Measurements from ENCODE around the gene SLC35G6. TPM values are rescaled to one million over a fixed set of nuclear protein-coding genes. Genes with fewer than 3 reads are reported as not detected.

SLC35G6 gene
- total RNA-seq, 1 donor from 2014 or later = not detected

DNA sequence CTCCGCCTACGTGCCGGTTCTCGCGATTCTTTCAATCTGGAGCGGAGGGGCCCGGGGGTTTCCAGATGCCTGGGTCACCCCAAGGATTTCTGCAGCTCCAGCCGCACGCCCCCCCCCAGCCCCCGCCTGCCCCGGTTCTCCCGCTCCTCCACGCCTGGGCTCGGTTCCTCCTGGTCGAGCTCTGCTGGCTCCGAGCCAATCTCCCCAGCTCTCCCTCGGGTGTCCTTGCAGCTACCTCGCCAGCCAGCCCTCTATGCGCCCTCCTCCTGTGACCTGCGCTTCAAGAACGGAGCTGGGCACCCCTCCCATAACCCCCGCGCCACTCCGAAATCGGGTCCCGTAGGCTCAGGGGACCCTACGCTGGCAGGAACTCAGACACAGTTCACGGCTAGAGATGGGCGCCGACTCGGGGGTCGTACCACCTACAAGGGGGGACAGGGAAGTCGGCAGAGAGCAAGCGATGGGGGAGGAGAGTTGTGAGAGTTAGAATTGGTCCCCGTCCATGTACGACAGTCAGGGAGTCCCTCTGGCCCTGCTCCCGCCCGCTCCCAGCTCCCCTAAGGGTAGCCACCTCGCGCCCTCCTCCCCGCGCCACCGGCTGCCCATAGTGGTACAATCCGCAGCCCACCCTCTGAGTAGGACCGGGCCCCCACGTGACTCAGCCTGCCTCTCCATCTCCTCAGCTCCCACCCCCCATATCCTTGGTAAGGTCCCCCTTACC is 41.0 kb upstream of the SLC35G6 start:
- peak overlapping the region; percentile 71 for H3K27ac ChIP-seq (ENCODE audit: low read depth, low read length)
- H3K27me3 ChIP-seq (ENCODE audit: control insufficient read depth in 3 of 3, insufficient read depth in 3 of 3, low read length in 3 of 3) = peaks cover 0 to 5% (median 0%) of the 10 kb centered on the region in 3 donors
- no peaks in the 10 kb centered on the region for H3K36me3 ChIP-seq (ENCODE audit: control insufficient read depth in 3 of 3, insufficient read depth in 3 of 3, low read length in 3 of 3)
- peak overlapping the region; percentile 69 to 88 (median 74) for H3K9ac ChIP-seq (ENCODE audit: low read depth in 1 of 3, low read length in 3 of 3)
- peaks cover 48 to 68% (median 58%) of the 10 kb centered on the region in 3 donors for H3K4me1 ChIP-seq (ENCODE audit: control insufficient read depth in 3 of 3, insufficient read depth in 3 of 3, low read length in 3 of 3)
- peak overlapping the region; percentile 62 to 81 (median 63) for H3K4me3 ChIP-seq (ENCODE audit: low read length in 3 of 3)
- no peaks in the 10 kb centered on the region for H3K9me3 ChIP-seq (ENCODE audit: control insufficient read depth in 3 of 3, low read length in 3 of 3)

DNA sequence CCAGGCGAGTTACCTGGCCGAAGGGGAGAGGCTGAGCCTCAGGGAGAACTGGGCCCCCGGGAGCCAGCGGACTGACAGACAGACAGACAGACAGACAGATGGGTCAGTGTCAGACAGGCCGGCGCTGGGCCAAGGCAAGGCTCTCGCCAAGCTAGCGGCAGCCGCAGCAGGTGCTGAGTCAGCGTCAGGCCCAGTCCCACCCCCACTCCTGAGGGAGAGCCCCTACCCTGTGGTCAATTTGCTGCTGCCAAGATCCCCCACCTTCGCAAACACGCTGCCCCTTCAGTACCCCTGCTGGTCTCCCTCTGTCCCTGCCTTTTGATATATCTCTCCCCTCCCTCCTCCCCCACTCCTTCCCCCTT is 40.4 kb upstream of the SLC35G6 start:
- no peaks in the 10 kb centered on the region for H3K36me3 ChIP-seq (ENCODE audit: control insufficient read depth in 3 of 3, insufficient read depth in 3 of 3, low read length in 3 of 3)
- no peaks in the 10 kb centered on the region for H3K9me3 ChIP-seq (ENCODE audit: control insufficient read depth in 3 of 3, low read length in 3 of 3)
- H3K27ac ChIP-seq (ENCODE audit: low read depth, low read length) = peak overlapping the region; percentile 71
- H3K9ac ChIP-seq (ENCODE audit: low read depth in 1 of 3, low read length in 3 of 3) = peak overlapping the region; percentile 61 to 88 (median 69)
- peak overlapping the region; percentile 59 to 81 (median 63) for H3K4me3 ChIP-seq (ENCODE audit: low read length in 3 of 3)
- H3K4me1 ChIP-seq (ENCODE audit: control insufficient read depth in 3 of 3, insufficient read depth in 3 of 3, low read length in 3 of 3) = peaks cover 45 to 68% (median 57%) of the 10 kb centered on the region in 3 donors
- H3K27me3 ChIP-seq (ENCODE audit: control insufficient read depth in 3 of 3, insufficient read depth in 3 of 3, low read length in 3 of 3) = peaks cover 0 to 5% (median 0%) of the 10 kb centered on the region in 3 donors

DNA sequence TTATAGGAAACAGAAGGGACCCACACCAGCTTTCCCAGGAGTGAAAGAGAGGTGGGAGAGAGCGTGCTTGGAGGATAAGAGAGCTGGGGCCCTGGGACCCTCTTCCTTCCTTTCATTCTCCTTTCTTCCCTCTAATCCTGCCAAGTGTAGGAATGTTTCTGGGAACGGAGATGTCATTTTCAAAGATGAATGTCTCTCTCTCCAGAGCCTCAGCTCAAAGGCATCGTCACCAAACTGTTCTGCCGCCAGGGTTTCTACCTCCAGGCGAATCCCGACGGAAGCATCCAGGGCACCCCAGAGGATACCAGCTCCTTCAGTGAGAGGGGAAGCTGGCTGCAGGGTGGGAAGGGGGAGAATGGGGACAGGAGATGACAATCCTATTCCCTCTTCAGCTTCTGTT is 40.0 kb upstream of the SLC35G6 start:
- Histone ChIP-seq H3K27ac (ENCODE audit: low read depth, low read length) (peak overlapping the region; percentile 71), H3K9me3 (ENCODE audit: control insufficient read depth in 3 of 3, low read length in 3 of 3) (no peaks in the 10 kb centered on the region), H3K27me3 (ENCODE audit: control insufficient read depth in 3 of 3, insufficient read depth in 3 of 3, low read length in 3 of 3) (peaks cover 0 to 5% (median 0%) of the 10 kb centered on the region in 3 donors), H3K4me3 (ENCODE audit: low read length in 3 of 3) (no peak overlapping the region), H3K4me1 (ENCODE audit: control insufficient read depth in 3 of 3, insufficient read depth in 3 of 3, low read length in 3 of 3) (peaks cover 45 to 68% (median 57%) of the 10 kb centered on the region in 3 donors), H3K36me3 (ENCODE audit: control insufficient read depth in 3 of 3, insufficient read depth in 3 of 3, low read length in 3 of 3) (no peaks in the 10 kb centered on the region), H3K9ac (ENCODE audit: low read depth in 1 of 3, low read length in 3 of 3) (peak overlapping the region in 2 of 3 donors; percentile 61 to 88)

DNA sequence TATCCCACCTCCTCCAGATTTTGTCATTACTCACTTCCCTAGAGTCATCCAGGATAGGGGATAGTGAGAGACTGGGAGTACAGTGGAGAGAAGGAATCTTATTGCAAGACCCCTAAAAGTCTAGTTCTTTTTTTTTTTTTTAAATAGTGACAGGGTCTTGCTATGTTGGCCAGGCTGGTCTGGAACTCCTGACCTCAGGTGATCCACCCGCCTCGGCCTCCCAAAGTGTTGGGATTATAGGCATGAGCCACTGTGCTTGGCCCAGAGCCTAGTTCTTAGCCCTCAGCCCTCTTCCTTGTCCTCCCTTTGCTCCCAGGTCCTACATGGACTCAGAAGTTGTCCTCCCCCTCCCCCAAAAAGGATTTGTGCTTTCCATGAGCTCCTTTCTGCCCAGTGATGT is 39.1 kb upstream of the SLC35G6 start:
- Histone ChIP-seq H3K27me3 (ENCODE audit: control insufficient read depth in 3 of 3, insufficient read depth in 3 of 3, low read length in 3 of 3) (peaks cover 0 to 5% (median 2%) of the 10 kb centered on the region in 3 donors), H3K36me3 (ENCODE audit: control insufficient read depth in 3 of 3, insufficient read depth in 3 of 3, low read length in 3 of 3) (peaks cover 0 to under 1% (median 0%) of the 10 kb centered on the region in 3 donors), H3K27ac (ENCODE audit: low read depth, low read length) (no peak overlapping the region), H3K4me1 (ENCODE audit: control insufficient read depth in 3 of 3, insufficient read depth in 3 of 3, low read length in 3 of 3) (peaks cover 43 to 66% (median 51%) of the 10 kb centered on the region in 3 donors), H3K9me3 (ENCODE audit: control insufficient read depth in 3 of 3, low read length in 3 of 3) (no peaks in the 10 kb centered on the region), H3K4me3 (ENCODE audit: low read length in 3 of 3) (no peak overlapping the region), H3K9ac (ENCODE audit: low read depth in 1 of 3, low read length in 3 of 3) (no peak overlapping the region)

DNA sequence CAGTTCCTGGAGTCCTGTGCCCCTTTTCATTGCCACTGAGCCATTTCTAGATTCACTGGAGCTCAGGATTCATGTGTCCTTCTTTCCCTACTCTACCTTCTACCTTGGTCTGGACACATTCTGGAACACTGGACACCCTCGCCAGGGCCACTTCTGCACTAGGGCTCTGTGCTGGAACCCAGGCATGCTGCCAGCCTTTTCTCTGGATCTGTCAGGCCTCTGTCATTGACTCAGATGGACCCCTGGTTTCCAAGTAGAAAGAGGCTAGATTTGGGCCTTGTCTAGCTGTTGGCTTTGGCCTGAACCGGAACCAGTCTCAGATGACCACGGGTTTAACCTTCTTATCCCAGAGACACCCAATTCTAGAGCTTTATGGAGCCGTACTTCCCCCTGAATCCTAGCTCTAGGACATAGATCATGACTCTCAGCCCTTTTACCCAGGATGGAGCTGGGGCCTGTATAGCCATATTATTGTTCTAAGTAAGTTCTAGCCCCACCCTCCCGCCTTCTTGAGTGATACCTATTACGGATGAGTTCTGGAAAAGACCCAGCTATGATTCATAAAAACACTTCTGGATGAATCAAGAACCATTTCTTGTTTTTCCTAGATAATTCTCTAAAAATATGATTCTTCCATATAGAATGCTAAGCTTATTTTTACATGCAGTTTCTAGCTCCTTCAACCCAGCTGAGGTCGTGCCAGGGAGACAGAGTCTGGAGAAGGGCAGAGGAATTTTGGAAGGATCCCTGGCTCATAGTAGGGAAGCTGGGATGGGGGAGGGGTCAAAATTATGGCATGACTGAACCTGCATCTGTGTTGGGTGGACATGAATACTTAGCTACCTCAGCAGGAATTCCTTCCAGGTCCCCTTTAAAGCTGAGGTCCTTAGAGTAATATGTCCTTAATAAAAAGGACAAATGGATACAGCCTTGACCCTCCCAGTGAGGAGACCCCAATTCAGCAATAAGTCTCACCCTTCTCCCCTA is 37.5 kb upstream of the SLC35G6 start:
- Histone ChIP-seq H3K4me3 (ENCODE audit: low read length in 3 of 3) (peak overlapping the region in 2 of 3 donors; percentile 12 to 45), H3K36me3 (ENCODE audit: control insufficient read depth in 3 of 3, insufficient read depth in 3 of 3, low read length in 3 of 3) (peaks cover 8 to 12% (median 12%) of the 10 kb centered on the region in 3 donors), H3K27ac (ENCODE audit: low read depth, low read length) (peak overlapping the region; percentile 100), H3K27me3 (ENCODE audit: control insufficient read depth in 3 of 3, insufficient read depth in 3 of 3, low read length in 3 of 3) (peaks cover 0 to 5% (median 3%) of the 10 kb centered on the region in 3 donors), H3K4me1 (ENCODE audit: control insufficient read depth in 3 of 3, insufficient read depth in 3 of 3, low read length in 3 of 3) (peaks cover 40 to 52% (median 40%) of the 10 kb centered on the region in 3 donors), H3K9me3 (ENCODE audit: control insufficient read depth in 3 of 3, low read length in 3 of 3) (no peaks in the 10 kb centered on the region), H3K9ac (ENCODE audit: low read depth in 1 of 3, low read length in 3 of 3) (peak overlapping the region; percentile 37 to 100 (median 98))

DNA sequence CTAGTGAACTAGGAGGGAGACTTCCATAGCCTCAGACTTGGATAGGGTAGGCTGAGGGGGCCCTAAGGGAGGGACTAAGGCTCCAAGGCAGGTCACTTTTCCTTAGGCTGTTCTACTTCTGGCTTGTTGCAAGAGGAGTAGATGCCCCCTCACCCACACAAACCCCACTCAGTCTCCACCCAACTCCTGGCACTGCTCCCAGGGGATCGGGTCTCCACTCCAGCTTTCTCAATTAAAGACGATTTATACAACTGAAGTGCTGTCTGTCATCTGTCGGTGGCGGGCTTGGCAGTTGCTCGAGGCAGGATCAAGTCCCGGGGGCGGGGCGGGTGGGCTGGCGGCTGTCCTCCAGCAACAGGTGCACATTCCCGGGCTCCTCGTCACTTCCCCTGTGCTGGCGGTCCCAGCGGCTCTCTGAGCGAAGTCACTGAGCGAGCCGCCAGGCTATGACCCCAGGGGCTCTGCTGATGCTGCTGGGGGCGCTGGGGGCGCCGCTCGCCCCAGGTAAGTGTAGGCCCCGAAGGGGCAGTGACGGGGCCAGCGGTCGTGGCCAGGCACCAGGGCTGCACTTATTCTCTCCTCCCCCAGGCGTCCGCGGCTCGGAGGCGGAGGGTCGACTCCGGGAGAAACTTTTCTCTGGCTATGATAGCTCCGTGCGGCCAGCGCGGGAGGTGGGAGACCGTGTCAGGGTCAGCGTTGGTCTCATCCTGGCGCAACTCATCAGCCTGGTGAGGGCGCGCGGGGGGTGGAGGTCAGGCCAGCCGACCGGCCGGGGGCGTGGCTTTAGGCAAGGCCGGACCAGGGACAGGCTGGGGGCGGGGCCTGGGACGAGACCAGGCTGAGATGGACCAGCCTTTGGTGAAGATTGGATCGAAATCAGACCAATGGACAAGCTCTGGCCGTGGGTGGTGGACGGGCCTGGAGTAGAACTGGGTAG is 36.3 kb upstream of the SLC35G6 start, which contains the start of gene CHRNB1:
TSS of gene CHRNB1 (plus strand) at position 380 of the 937 bp plus-strand sequence. CDS start at position 447, 67 bp downstream.
- Histone ChIP-seq H3K4me1 (ENCODE audit: control insufficient read depth in 3 of 3, insufficient read depth in 3 of 3, low read length in 3 of 3) (peaks cover 35 to 46% (median 40%) of the 10 kb centered on the region in 3 donors), H3K36me3 (ENCODE audit: control insufficient read depth in 3 of 3, insufficient read depth in 3 of 3, low read length in 3 of 3) (peaks cover 9 to 13% (median 12%) of the 10 kb centered on the region in 3 donors), H3K27ac (ENCODE audit: low read depth, low read length) (peak within 1 kb of the TSS; percentile 100), H3K27me3 (ENCODE audit: control insufficient read depth in 3 of 3, insufficient read depth in 3 of 3, low read length in 3 of 3) (peaks cover 0 to 5% (median 3%) of the 10 kb centered on the region in 3 donors), H3K4me3 (ENCODE audit: low read length in 3 of 3) (peak within 1 kb of the TSS; percentile 73 to 81 (median 79)), H3K9ac (ENCODE audit: low read depth in 1 of 3, low read length in 3 of 3) (peak within 1 kb of the TSS; percentile 95 to 100 (median 98)), H3K9me3 (ENCODE audit: control insufficient read depth in 3 of 3, low read length in 3 of 3) (no peaks in the 10 kb centered on the region)

DNA sequence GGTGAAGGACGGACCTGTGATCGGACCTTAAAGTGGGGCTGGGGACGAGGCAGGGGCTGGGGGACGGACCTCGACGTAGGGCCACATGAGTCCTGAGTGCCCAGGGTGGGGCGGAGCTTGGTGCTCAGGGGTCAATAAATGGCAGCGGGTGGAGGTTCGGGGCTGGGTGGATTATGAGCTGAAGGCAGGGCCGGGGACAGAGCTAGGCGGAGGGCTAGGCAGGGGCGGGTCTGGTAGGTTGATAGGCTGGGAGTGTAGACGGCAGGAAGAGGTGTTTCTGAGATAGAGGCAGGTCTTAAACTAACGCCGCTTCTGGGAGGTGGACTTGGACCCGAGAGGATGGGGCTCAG is 35.7 kb upstream of the SLC35G6 start:
- H3K4me3 ChIP-seq (ENCODE audit: low read length in 3 of 3) = peak overlapping the region; percentile 67 to 81 (median 79)
- H3K27me3 ChIP-seq (ENCODE audit: control insufficient read depth in 3 of 3, insufficient read depth in 3 of 3, low read length in 3 of 3) = peaks cover 0 to 3% (median under 1%) of the 10 kb centered on the region in 3 donors
- no peaks in the 10 kb centered on the region for H3K9me3 ChIP-seq (ENCODE audit: control insufficient read depth in 3 of 3, low read length in 3 of 3)
- H3K4me1 ChIP-seq (ENCODE audit: control insufficient read depth in 3 of 3, insufficient read depth in 3 of 3, low read length in 3 of 3) = peaks cover 30 to 41% (median 35%) of the 10 kb centered on the region in 3 donors
- H3K36me3 ChIP-seq (ENCODE audit: control insufficient read depth in 3 of 3, insufficient read depth in 3 of 3, low read length in 3 of 3) = peaks cover 9 to 19% (median 12%) of the 10 kb centered on the region in 3 donors
- peak overlapping the region; percentile 95 to 100 (median 98) for H3K9ac ChIP-seq (ENCODE audit: low read depth in 1 of 3, low read length in 3 of 3)
- peak overlapping the region; percentile 100 for H3K27ac ChIP-seq (ENCODE audit: low read depth, low read length)

DNA sequence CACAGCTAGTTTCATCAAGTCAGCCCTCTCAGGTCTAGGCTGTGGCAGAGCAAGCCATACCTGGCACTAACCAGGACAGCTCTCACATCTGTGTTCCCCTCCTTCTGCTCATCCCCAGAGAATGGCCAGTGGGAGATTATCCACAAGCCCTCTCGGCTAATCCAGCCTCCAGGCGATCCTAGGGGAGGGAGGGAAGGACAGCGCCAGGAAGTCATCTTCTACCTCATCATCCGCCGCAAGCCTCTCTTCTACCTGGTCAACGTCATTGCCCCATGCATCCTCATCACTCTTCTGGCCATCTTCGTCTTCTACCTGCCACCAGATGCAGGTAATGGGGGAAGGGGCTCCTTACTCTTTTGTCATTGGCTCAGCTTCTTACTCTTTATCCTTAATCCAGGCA is 32.8 kb upstream of the SLC35G6 start:
- H3K9me3 ChIP-seq (ENCODE audit: control insufficient read depth in 3 of 3, low read length in 3 of 3) = no peaks in the 10 kb centered on the region
- peaks cover 14 to 29% (median 18%) of the 10 kb centered on the region in 3 donors for H3K36me3 ChIP-seq (ENCODE audit: control insufficient read depth in 3 of 3, insufficient read depth in 3 of 3, low read length in 3 of 3)
- no peak overlapping the region for H3K4me3 ChIP-seq (ENCODE audit: low read length in 3 of 3)
- H3K4me1 ChIP-seq (ENCODE audit: control insufficient read depth in 3 of 3, insufficient read depth in 3 of 3, low read length in 3 of 3) = peaks cover 24 to 27% (median 25%) of the 10 kb centered on the region in 3 donors
- H3K27me3 ChIP-seq (ENCODE audit: control insufficient read depth in 3 of 3, insufficient read depth in 3 of 3, low read length in 3 of 3) = peaks cover 0 to 3% (median 0%) of the 10 kb centered on the region in 3 donors
- no peak overlapping the region for H3K27ac ChIP-seq (ENCODE audit: low read depth, low read length)
- no peak overlapping the region for H3K9ac ChIP-seq (ENCODE audit: low read depth in 1 of 3, low read length in 3 of 3)
